Neural progenitor cell (in vitro differentiated cells): Measurements from ENCODE around the gene RGS6. TPM values are rescaled to one million over a fixed set of nuclear protein-coding genes. Genes with fewer than 3 reads are reported as not detected.

Experiments
- DNase-seq: peaks from one replicate; pipeline ENCODE4 v3.0.0-alpha.2; 2016; ENCODE audit warnings: low spot score
- H2AFZ ChIP-seq: fragments of 200-600 bp; sonication (generic); replicated peaks from 2 replicates; pipeline ENCODE4 v1.6.1; 2016; ENCODE audit warnings: antibody characterized with exemption
- H3F3A ChIP-seq: fragments of 200-600 bp; sonication (generic); 2 replicates; pipeline ENCODE4 v1.6.1; 2016; ENCODE audit warnings: antibody characterized with exemption, low read depth
- H3K27ac ChIP-seq: fragments of 200-600 bp; sonication (generic); 2 replicates; pipeline ENCODE4 v1.5.1; 2016; ENCODE audit warnings: mild to moderate bottlenecking
- H3K27me3 ChIP-seq: fragments of 200-600 bp; sonication (generic); 2 replicates; pipeline ENCODE4 v1.6.1; 2016; ENCODE audit warnings: mild to moderate bottlenecking, moderate library complexity
- H3K36me3 ChIP-seq: fragments of 200-600 bp; sonication (generic); 2 replicates; pipeline ENCODE4 v1.5.1; 2016
- H3K4me1 ChIP-seq: fragments of 200-600 bp; sonication (generic); 2 replicates; pipeline ENCODE4 v1.6.1; 2016; ENCODE audit warnings: mixed run types
- H3K4me2 ChIP-seq: fragments of 200-600 bp; sonication (generic); 2 replicates; pipeline ENCODE4 v1.6.1; 2016
- H3K4me3 ChIP-seq: fragments of 200-600 bp; sonication (generic); 2 replicates; pipeline ENCODE4 v1.5.1; 2016
- H3K79me2 ChIP-seq: fragments of 200-600 bp; sonication (generic); 2 replicates; pipeline ENCODE4 v1.6.1; 2016; ENCODE audit warnings: low read depth
- H3K9ac ChIP-seq: fragments of 200-600 bp; sonication (generic); 2 replicates; pipeline ENCODE4 v1.6.1; 2016
- H3K9me3 ChIP-seq: fragments of 200-600 bp; sonication (generic); 2 replicates; pipeline ENCODE4 v1.5.1; 2016; ENCODE audit warnings: low read depth
- H4K20me1 ChIP-seq: fragments of 200-600 bp; sonication (generic); 2 replicates; pipeline ENCODE4 v1.6.1; 2016; ENCODE audit warnings: low read depth
- H3K27ac Mint-ChIP-seq: 3 replicates; pipeline ENCODE4 v1.8.0; 2021; ENCODE audit warnings: mixed read lengths
- H3K27me3 Mint-ChIP-seq: 2 replicates; pipeline ENCODE4 v1.8.0; 2022; ENCODE audit warnings: low read depth, mild to moderate bottlenecking, inconsistent platforms, moderate library complexity, mixed read lengths; ENCODE audit not compliant: insufficient read depth
- H3K36me3 Mint-ChIP-seq: 3 replicates; pipeline ENCODE4 v1.8.0; 2021; ENCODE audit warnings: mixed read lengths
- H3K4me1 Mint-ChIP-seq: 3 replicates; pipeline ENCODE4 v1.8.0; 2021; ENCODE audit warnings: mixed read lengths
- H3K4me3 Mint-ChIP-seq: 3 replicates; pipeline ENCODE4 v1.8.0; 2021; ENCODE audit warnings: mild to moderate bottlenecking, moderate library complexity, mixed read lengths
- H3K9me3 Mint-ChIP-seq: 3 replicates; pipeline ENCODE4 v1.8.0; 2020; ENCODE audit warnings: mixed read lengths
- CTCF ChIP-seq: fragments of 200-600 bp; sonication (generic); IDR thresholded peaks from 2 replicates; pipeline ENCODE4 v1.5.1; 2017; ENCODE audit warnings: antibody characterized with exemption, mild to moderate bottlenecking
- EZH2 ChIP-seq: fragments of 200-600 bp; sonication (generic); IDR thresholded peaks from 2 replicates; pipeline ENCODE4 v1.6.1; 2017; ENCODE audit warnings: antibody characterized with exemption, mild to moderate bottlenecking, moderate library complexity
- EZH2phosphoT487 ChIP-seq: fragments of 200-600 bp; sonication (generic); IDR thresholded peaks from 2 replicates; pipeline ENCODE4 v1.6.1; 2017; ENCODE audit warnings: antibody characterized with exemption
- total RNA-seq: library from RNA; depleted of rRNA; stranded (reverse); fragments of >200 nt; gene quantifications from 2 replicates; pipeline ENCODE4 v1.2.3, GENCODE V29; 2015; ENCODE audit warnings: low replicate concordance

The RGS6 gene
- total RNA-seq, 1 donor from 2014 or later: 0.80 TPM

- TF ChIP-seq CTCF (no peak), EZH2 (no peak), EZH2phosphoT487 (no peak)
- Histone ChIP-seq H3F3A (no peaks in the 10 kb centered on the region), H3K4me2 (no peak overlapping the region), H3K79me2 (no peaks in the 10 kb centered on the region), H4K20me1 (no peaks in the 10 kb centered on the region), H3K36me3 (no peaks in the 10 kb centered on the region), H3K4me1 (no peaks in the 10 kb centered on the region), H3K27me3 (no peaks in the 10 kb centered on the region), H3K4me3 (no peak overlapping the region), H3K9ac (no peak overlapping the region), H2AFZ (no peak overlapping the region), H3K9me3 (no peaks in the 10 kb centered on the region), H3K27ac (no peak overlapping the region)
- peaks cover 8% of the 10 kb centered on the region for H3K36me3 Mint-ChIP-seq
- H3K4me3 Mint-ChIP-seq: no peak overlapping the region
- H3K9me3 Mint-ChIP-seq: peaks cover 21% of the 10 kb centered on the region
- H3K27ac Mint-ChIP-seq: no peak overlapping the region
- no peak for DNase-seq
- peaks cover 7% of the 10 kb centered on the region for H3K27me3 Mint-ChIP-seq
- H3K4me1 Mint-ChIP-seq: no peaks in the 10 kb centered on the region
Measured at GRCh38 chr14:72488514-72488913, 556.3 kb downstream of the RGS6 start.

GRCh38 chr14:72492196-72492595 lies 560.0 kb downstream of the RGS6 start:
- Histone ChIP-seq H3K36me3 (no peaks in the 10 kb centered on the region), H3K79me2 (no peaks in the 10 kb centered on the region), H3K4me2 (no peak overlapping the region), H3K9ac (no peak overlapping the region), H3K4me1 (no peaks in the 10 kb centered on the region), H2AFZ (no peak overlapping the region), H3K4me3 (no peak overlapping the region), H3F3A (no peaks in the 10 kb centered on the region), H3K9me3 (no peaks in the 10 kb centered on the region), H3K27me3 (no peaks in the 10 kb centered on the region), H3K27ac (no peak overlapping the region), H4K20me1 (no peaks in the 10 kb centered on the region)
- TF ChIP-seq CTCF (no peak), EZH2 (no peak), EZH2phosphoT487 (no peak)
- peaks cover 8% of the 10 kb centered on the region for H3K36me3 Mint-ChIP-seq
- H3K27ac Mint-ChIP-seq: no peak overlapping the region
- peaks cover 3% of the 10 kb centered on the region for H3K27me3 Mint-ChIP-seq
- peaks cover 31% of the 10 kb centered on the region for H3K9me3 Mint-ChIP-seq
- no peaks in the 10 kb centered on the region for H3K4me1 Mint-ChIP-seq
- DNase-seq: no peak
- no peak overlapping the region for H3K4me3 Mint-ChIP-seq

- H3K4me1 ChIP-seq: no peaks in the 10 kb centered on the region
- H3F3A ChIP-seq: no peaks in the 10 kb centered on the region
- no peak overlapping the region for H3K27ac Mint-ChIP-seq
- H4K20me1 ChIP-seq: no peaks in the 10 kb centered on the region
- H3K9ac ChIP-seq: no peak overlapping the region
- no peak overlapping the region for H3K4me2 ChIP-seq
- H3K27me3 Mint-ChIP-seq: no peaks in the 10 kb centered on the region
- H3K36me3 Mint-ChIP-seq: no peaks in the 10 kb centered on the region
- H3K4me3 ChIP-seq: no peak overlapping the region
- H3K36me3 ChIP-seq: no peaks in the 10 kb centered on the region
- no peak for TF ChIP-seq EZH2
- no peak overlapping the region for H3K27ac ChIP-seq
- no peak overlapping the region for H3K4me3 Mint-ChIP-seq
- no peak overlapping the region for H2AFZ ChIP-seq
- peaks cover 3% of the 10 kb centered on the region for H3K4me1 Mint-ChIP-seq
- peaks cover 15% of the 10 kb centered on the region for H3K9me3 Mint-ChIP-seq
- DNase-seq: no peak
- no peaks in the 10 kb centered on the region for H3K27me3 ChIP-seq
- no peaks in the 10 kb centered on the region for H3K9me3 ChIP-seq
- H3K79me2 ChIP-seq: no peaks in the 10 kb centered on the region
Measured at GRCh38 chr14:72495668-72496067, 563.4 kb downstream of the RGS6 start.

- Histone ChIP-seq H3K9ac (no peak overlapping the region), H3K4me3 (no peak overlapping the region), H2AFZ (no peak overlapping the region), H3K79me2 (no peaks in the 10 kb centered on the region), H3K27ac (no peak overlapping the region), H3K36me3 (no peaks in the 10 kb centered on the region), H3K4me2 (no peak overlapping the region), H3F3A (no peaks in the 10 kb centered on the region), H3K9me3 (no peaks in the 10 kb centered on the region), H3K27me3 (no peaks in the 10 kb centered on the region), H4K20me1 (no peaks in the 10 kb centered on the region), H3K4me1 (no peaks in the 10 kb centered on the region)
- DNase-seq: no peak
- Mint-ChIP-seq H3K4me3 (no peak overlapping the region), H3K9me3 (peaks cover 21% of the 10 kb centered on the region), H3K27ac (no peak overlapping the region), H3K4me1 (peaks cover 3% of the 10 kb centered on the region), H3K36me3 (no peaks in the 10 kb centered on the region), H3K27me3 (no peaks in the 10 kb centered on the region)
- TF ChIP-seq CTCF (no peak), EZH2phosphoT487 (no peak), EZH2 (no peak)
Measured at GRCh38 chr14:72498646-72499045, 566.4 kb downstream of the RGS6 start.
